NCI-H1048 (cell line): ENCODE results near the gene SMIM10L1.

Experiments used
- DNase-seq: peaks from one replicate; lab custom pipeline; 2025; lab: John Stamatoyannopoulos, UW

Gene SMIM10L1

DNA sequence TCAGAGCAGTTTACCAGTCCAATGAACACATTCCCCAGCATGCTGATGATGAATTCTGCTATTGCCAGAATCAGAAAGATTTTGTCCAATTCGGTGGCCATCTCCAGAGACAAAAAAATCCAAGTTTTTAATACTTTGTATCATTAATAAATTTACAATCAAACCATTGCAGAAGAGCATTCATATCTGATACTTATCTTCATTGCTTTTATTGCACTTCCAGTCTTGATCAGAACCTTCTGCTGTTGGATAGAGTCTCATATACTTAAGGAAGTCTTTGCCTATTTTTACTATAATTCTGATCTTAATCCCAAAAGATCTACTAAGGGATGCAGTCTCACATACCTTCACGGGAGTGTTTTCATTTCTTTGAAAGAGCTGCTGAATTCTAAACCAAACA lies 15.8 kb downstream of the SMIM10L1 start, which contains the start of gene TAS2R42:
Gene TAS2R42 (minus strand): TSS at position 101 of the 400 bp plus-strand sequence. CDS start 0 bp downstream, at position 101.
- DNase-seq, result no peak

DNA sequence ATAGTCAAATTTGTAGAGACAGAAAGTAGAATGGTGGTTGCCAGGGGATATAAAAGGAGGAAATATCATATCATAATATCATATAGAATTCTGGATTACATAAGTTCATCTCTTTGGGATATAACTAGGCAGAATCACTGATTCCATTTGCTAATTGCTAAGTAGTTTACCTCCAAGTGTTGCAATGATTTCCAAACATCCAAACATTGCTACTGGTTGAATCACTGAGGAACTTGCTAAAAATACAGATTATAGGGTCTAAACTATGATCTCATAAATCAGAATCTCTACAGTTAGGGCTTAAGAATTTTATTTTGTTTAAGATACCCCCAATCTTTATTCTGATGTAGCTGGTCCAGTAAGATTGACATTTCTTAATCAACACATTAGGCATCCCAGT lies 31.8 kb downstream of the SMIM10L1 start:
- no peak for DNase-seq

GRCh38 chr12:11204173-11204572 lies 33.2 kb downstream of the SMIM10L1 start:
- DNase-seq, result no peak

- DNase-seq, result no peak
Measured at GRCh38 chr12:11209113-11209512, 38.1 kb downstream of the SMIM10L1 start.
